Erythroblast (primary cell): Measurements from ENCODE around the gene STK26.

ENCODE experiments used
- GATA1 ChIP-seq: IDR thresholded peaks from 2 replicates; pipeline ENCODE4 v1.6.1; 2011; ENCODE audit warnings: low read depth, mild to moderate bottlenecking, control low read depth, low read length, moderate library complexity
- POLR2A ChIP-seq: IDR thresholded peaks from 2 replicates; pipeline ENCODE4 v1.6.1; 2011; ENCODE audit warnings: mild to moderate bottlenecking, low read length

- no peak for TF ChIP-seq POLR2A
- no peak for TF ChIP-seq GATA1
Measured at GRCh38 chrX:132023896-132024386, 839 bp downstream of the STK26 start.
